Measurements from ENCODE around the gene TMEM240. TPM values are rescaled to one million over a fixed set of nuclear protein-coding genes. Genes with fewer than 3 reads are reported as not detected.
"Not testable (repeated sequence)": the region's sequence is repeated elsewhere in the genome, so short reads cannot be mapped to it uniquely, and the experiment has no call there.

TMEM240 gene
- polyA plus RNA-seq, 4 donors = 4.4 to 9.2 (median 4.9) TPM

GRCh38 chr1:1527092-1527816, 13.2 kb downstream of the TMEM240 start:
- no peak for DNase-seq (ENCODE audit: low read depth in 4 of 4, low spot score in 3 of 4)

- DNase-seq (ENCODE audit: low read depth in 4 of 4, low spot score in 3 of 4) = not testable (repeated sequence)
Measured at GRCh38 chr1:1526476-1526875, 13.9 kb downstream of the TMEM240 start.

GRCh38 chr1:1524750-1525383, 15.6 kb downstream of the TMEM240 start:
- DNase-seq (ENCODE audit: low read depth in 4 of 4, low spot score in 3 of 4) = not testable (repeated sequence)

- DNase-seq (ENCODE audit: low read depth in 4 of 4, low spot score in 3 of 4) = not testable (repeated sequence)
Measured at GRCh38 chr1:1523651-1524050, 16.8 kb downstream of the TMEM240 start.

GRCh38 chr1:1523226-1523625, 17.2 kb downstream of the TMEM240 start:
- DNase-seq (ENCODE audit: low read depth in 4 of 4, low spot score in 3 of 4) = not testable (repeated sequence)

GRCh38 chr1:1522536-1522935, 17.9 kb downstream of the TMEM240 start:
- not testable (repeated sequence) for DNase-seq (ENCODE audit: low read depth in 4 of 4, low spot score in 3 of 4)

- no peak for DNase-seq (ENCODE audit: low read depth in 4 of 4, low spot score in 3 of 4)
Measured at GRCh38 chr1:1521331-1521730, 19.1 kb downstream of the TMEM240 start.

GRCh38 chr1:1519805-1520505, 20.5 kb downstream of the TMEM240 start:
- not testable (repeated sequence) for DNase-seq (ENCODE audit: low read depth in 4 of 4, low spot score in 3 of 4)

- not testable (repeated sequence) for DNase-seq (ENCODE audit: low read depth in 4 of 4, low spot score in 3 of 4)
Measured at GRCh38 chr1:1518621-1519007, 21.8 kb downstream of the TMEM240 start.

- no peak for DNase-seq (ENCODE audit: low read depth in 4 of 4, low spot score in 3 of 4)
Measured at GRCh38 chr1:1517973-1518620, 22.3 kb downstream of the TMEM240 start.

GRCh38 chr1:1516923-1517322, 23.5 kb downstream of the TMEM240 start:
- not testable (repeated sequence) for DNase-seq (ENCODE audit: low read depth in 4 of 4, low spot score in 3 of 4)

- DNase-seq (ENCODE audit: low read depth in 4 of 4, low spot score in 3 of 4) = not testable (repeated sequence)
Measured at GRCh38 chr1:1514376-1514775, 26.0 kb downstream of the TMEM240 start.

GRCh38 chr1:1513675-1514074, 26.7 kb downstream of the TMEM240 start:
- DNase-seq (ENCODE audit: low read depth in 4 of 4, low spot score in 3 of 4) = not testable (repeated sequence)

GRCh38 chr1:1512425-1512824, 28.0 kb downstream of the TMEM240 start:
- not testable (repeated sequence) for DNase-seq (ENCODE audit: low read depth in 4 of 4, low spot score in 3 of 4)

- DNase-seq (ENCODE audit: low read depth in 4 of 4, low spot score in 3 of 4) = peak; percentile 96 to 98 (median 96)
Measured at GRCh38 chr1:1511533-1512285, 28.7 kb downstream of the TMEM240 start, which contains the start of gene ATAD3A. Gene ATAD3A, plus strand, starts transcription at chr1:1512162. Its CDS starts 107 bp downstream, at chr1:1512269.

GRCh38 chr1:1510912-1511532, 29.4 kb downstream of the TMEM240 start:
- DNase-seq (ENCODE audit: low read depth in 4 of 4, low spot score in 3 of 4) = peak in 1 of 4 donors; percentile 1

- not testable (repeated sequence) for DNase-seq (ENCODE audit: low read depth in 4 of 4, low spot score in 3 of 4)
Measured at GRCh38 chr1:1509465-1509850, 31.0 kb downstream of the TMEM240 start.

GRCh38 chr1:1508775-1509464, 31.5 kb downstream of the TMEM240 start:
- DNase-seq (ENCODE audit: low read depth in 4 of 4, low spot score in 3 of 4) = not testable (repeated sequence)

- no peak for DNase-seq (ENCODE audit: low read depth in 4 of 4, low spot score in 3 of 4)
Measured at GRCh38 chr1:1507305-1507704, 33.1 kb downstream of the TMEM240 start.
